ENCODE results near the gene ENTREP1. TPM values are rescaled to one million over a fixed set of nuclear protein-coding genes. Genes with fewer than 3 reads are reported as not detected.

The ENTREP1 gene
- total and polyA plus RNA-seq, 4 donors = 0.07 to 0.33 (median 0.12) TPM

GRCh38 chr9:69351227-69351626 is 26.2 kb downstream of the ENTREP1 start:
- TF ChIP-seq FOXA1 (IDR thresholded peaks at IDR 0.05) (no peak), FOXA2 (IDR thresholded peaks at IDR 0.05) (no peak), JUND (IDR thresholded peaks at IDR 0.05) (no peak), REST (IDR thresholded peaks at IDR 0.05) (no peak), YY1 (IDR thresholded peaks at IDR 0.05) (no peak), TAF1 (conservative IDR thresholded peaks at IDR 0.05) (no peak)
- Histone ChIP-seq H3K4me1 (ENCODE audit: control insufficient read depth in 4 of 4, insufficient read depth in 4 of 4, low read length in 3 of 4) (no peaks in the 10 kb centered on the region), H3K9me3 (ENCODE audit: control insufficient read depth in 4 of 4, low read length in 3 of 4) (no peaks in the 10 kb centered on the region), H3K9ac (ENCODE audit: low read depth in 1 of 2, low read length in 2 of 2) (no peak overlapping the region), H3K36me3 (ENCODE audit: control insufficient read depth in 4 of 4, insufficient read depth in 3 of 4, low read depth in 1 of 4, low read length in 3 of 4) (no peaks in the 10 kb centered on the region), H3K27me3 (ENCODE audit: control insufficient read depth in 4 of 4, insufficient read depth in 4 of 4, low read length in 3 of 4) (no peaks in the 10 kb centered on the region), H3K27ac (ENCODE audit: low read depth in 1 of 2, low read length in 2 of 2) (no peak overlapping the region), H3K4me3 (ENCODE audit: low read depth in 1 of 3, low read length in 3 of 3) (no peak overlapping the region)
- WGBS = 96% methylated on average over 3 of the region's 3 CpGs
- DNase-seq (ENCODE audit: low spot score) = no peak

GRCh38 chr9:69355232-69355631 is 30.2 kb downstream of the ENTREP1 start:
- Histone ChIP-seq H3K27ac (ENCODE audit: low read depth in 1 of 2, low read length in 2 of 2) (no peak overlapping the region), H3K27me3 (ENCODE audit: control insufficient read depth in 4 of 4, insufficient read depth in 4 of 4, low read length in 3 of 4) (no peaks in the 10 kb centered on the region), H3K36me3 (ENCODE audit: control insufficient read depth in 4 of 4, insufficient read depth in 3 of 4, low read depth in 1 of 4, low read length in 3 of 4) (no peaks in the 10 kb centered on the region), H3K9me3 (ENCODE audit: control insufficient read depth in 4 of 4, low read length in 3 of 4) (no peaks in the 10 kb centered on the region), H3K4me1 (ENCODE audit: control insufficient read depth in 4 of 4, insufficient read depth in 4 of 4, low read length in 3 of 4) (no peaks in the 10 kb centered on the region), H3K9ac (ENCODE audit: low read depth in 1 of 2, low read length in 2 of 2) (no peak overlapping the region), H3K4me3 (ENCODE audit: low read depth in 1 of 3, low read length in 3 of 3) (no peak overlapping the region)
- 95% methylated on average over 1 of the region's 1 CpG for WGBS
- no peak for DNase-seq (ENCODE audit: low spot score)
- TF ChIP-seq RAD21 (IDR thresholded peaks at IDR 0.05) (no peak), FOXA1 (IDR thresholded peaks at IDR 0.05) (no peak), JUND (IDR thresholded peaks at IDR 0.05) (no peak), ZBTB33 (IDR thresholded peaks at IDR 0.05) (no peak), CTCF (IDR thresholded peaks at IDR 0.05; ENCODE audit: low read depth, low read length, missing input control) (no peak), MAX (IDR thresholded peaks at IDR 0.05) (no peak), EGR1 (IDR thresholded peaks at IDR 0.05; ENCODE audit: low read depth in 2 of 2) (no peak), REST (IDR thresholded peaks at IDR 0.05) (no peak)
